ENCODE results near the gene LSG1.

DNA sequence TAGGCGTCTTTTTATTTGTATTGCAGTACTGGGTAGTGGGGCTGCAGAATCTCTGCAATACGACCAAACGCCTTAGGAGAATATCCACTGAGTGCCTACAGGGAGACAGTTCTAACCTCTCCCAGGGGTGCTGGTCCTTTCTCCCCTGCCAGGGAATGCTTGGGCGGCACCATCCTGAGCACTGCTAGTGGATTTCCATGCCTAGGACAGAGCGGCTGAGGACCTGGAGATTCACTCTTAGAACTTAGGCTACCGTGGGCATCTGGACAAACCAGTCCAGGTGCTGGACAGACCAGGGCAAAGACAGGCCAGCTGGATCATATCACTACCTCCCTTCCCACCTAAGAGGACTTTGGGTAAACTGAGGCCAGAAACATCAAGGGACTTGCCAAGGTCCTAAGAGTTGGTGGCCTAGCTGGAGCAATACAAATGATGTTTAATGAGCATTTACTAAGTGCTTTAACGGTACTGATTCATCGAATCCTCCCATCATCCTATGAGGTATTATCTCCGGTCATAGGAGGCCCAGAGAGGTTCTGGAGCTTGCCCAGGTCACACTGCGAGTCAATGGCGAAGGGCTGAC is 39.7 kb downstream of the LSG1 start:
- TF ChIP-seq, protein P1, sequence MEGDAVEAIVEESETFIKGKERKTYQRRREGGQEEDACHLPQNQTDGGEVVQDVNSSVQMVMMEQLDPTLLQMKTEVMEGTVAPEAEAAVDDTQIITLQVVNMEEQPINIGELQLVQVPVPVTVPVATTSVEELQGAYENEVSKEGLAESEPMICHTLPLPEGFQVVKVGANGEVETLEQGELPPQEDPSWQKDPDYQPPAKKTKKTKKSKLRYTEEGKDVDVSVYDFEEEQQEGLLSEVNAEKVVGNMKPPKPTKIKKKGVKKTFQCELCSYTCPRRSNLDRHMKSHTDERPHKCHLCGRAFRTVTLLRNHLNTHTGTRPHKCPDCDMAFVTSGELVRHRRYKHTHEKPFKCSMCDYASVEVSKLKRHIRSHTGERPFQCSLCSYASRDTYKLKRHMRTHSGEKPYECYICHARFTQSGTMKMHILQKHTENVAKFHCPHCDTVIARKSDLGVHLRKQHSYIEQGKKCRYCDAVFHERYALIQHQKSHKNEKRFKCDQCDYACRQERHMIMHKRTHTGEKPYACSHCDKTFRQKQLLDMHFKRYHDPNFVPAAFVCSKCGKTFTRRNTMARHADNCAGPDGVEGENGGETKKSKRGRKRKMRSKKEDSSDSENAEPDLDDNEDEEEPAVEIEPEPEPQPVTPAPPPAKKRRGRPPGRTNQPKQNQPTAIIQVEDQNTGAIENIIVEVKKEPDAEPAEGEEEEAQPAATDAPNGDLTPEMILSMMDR (IDR thresholded peaks at IDR 0.05) = no peak
- no peak for TF ChIP-seq POLR2A (IDR thresholded peaks at IDR 0.05)

Data from right lobe of liver (tissue), 4 donors.